HG03066 (cell line): ENCODE measurements around the gene KCNJ4.
"Not testable (repeated sequence)": the region's sequence is repeated elsewhere in the genome, so short reads cannot be mapped to it uniquely, and the experiment has no call there.

Experiments
- ATAC-seq: cut with Tn5 transposase; IDR thresholded peaks from one replicate; pipeline ENCODE4 v1.9.1; 2021; ENCODE audit warnings: low read depth; ENCODE audit not compliant: unreplicated experiment

KCNJ4 gene

GRCh38 chr22:38416621-38417251, 38.3 kb downstream of the KCNJ4 start:
- no peak for ATAC-seq

GRCh38 chr22:38415561-38416321, 39.3 kb downstream of the KCNJ4 start:
- ATAC-seq: no peak

GRCh38 chr22:38415046-38415445, 40.0 kb downstream of the KCNJ4 start:
- ATAC-seq: no peak

GRCh38 chr22:38414009-38414395, 41.0 kb downstream of the KCNJ4 start:
- no peak for ATAC-seq

- no peak for ATAC-seq
These were observed 41.7 kb downstream of the KCNJ4 start for GRCh38 chr22:38413085-38414008.

- no peak for ATAC-seq
These were observed 42.4 kb downstream of the KCNJ4 start for GRCh38 chr22:38412435-38413084.

GRCh38 chr22:38411016-38411415, 44.0 kb downstream of the KCNJ4 start:
- no peak for ATAC-seq

- ATAC-seq: not testable (repeated sequence)
These were observed 45.1 kb downstream of the KCNJ4 start for GRCh38 chr22:38409916-38410315.

- ATAC-seq: no peak
These were observed 48.4 kb downstream of the KCNJ4 start for GRCh38 chr22:38406617-38407016.

- ATAC-seq: no peak
These were observed 50.6 kb downstream of the KCNJ4 start for GRCh38 chr22:38404419-38404818.

GRCh38 chr22:38403812-38404211, 51.2 kb downstream of the KCNJ4 start:
- ATAC-seq: no peak

- no peak for ATAC-seq
These were observed 52.8 kb downstream of the KCNJ4 start for GRCh38 chr22:38402204-38402603.

- ATAC-seq: no peak
These were observed 53.5 kb downstream of the KCNJ4 start for GRCh38 chr22:38401336-38402084.

- not testable (repeated sequence) for ATAC-seq
These were observed 54.7 kb downstream of the KCNJ4 start for GRCh38 chr22:38400256-38400655.

GRCh38 chr22:38398609-38399461, 56.2 kb downstream of the KCNJ4 start:
- peak; percentile 48 for ATAC-seq

- peak; percentile 25 for ATAC-seq
These were observed 56.8 kb downstream of the KCNJ4 start for GRCh38 chr22:38398181-38398608.

- no peak for ATAC-seq
These were observed 57.6 kb downstream of the KCNJ4 start for GRCh38 chr22:38397189-38398085.
